Esophagus squamous epithelium (tissue), 4 donors: ENCODE data around the gene EHBP1.

ENCODE experiments used
- POLR2A ChIP-seq, 4 donors: fragments of 450-650 bp; IDR thresholded peaks; one replicate each; pipeline ENCODE4 v1.6.1; 2017; ENCODE audit warnings: antibody characterized with exemption in 4 of 4, mild to moderate bottlenecking in 4 of 4, moderate library complexity in 3 of 4
- TF ChIP-seq, protein P1 (sequence below), 6 experiments: fragments of 450-650 bp in 4 of 6; fragments of 200-600 bp in 2 of 6; sonication (generic) in 2 of 6; IDR thresholded peaks; one replicate each; pipeline ENCODE4 v1.5.1; 2016 to 2019; ENCODE audit warnings: antibody characterized with exemption in 6 of 6, mild to moderate bottlenecking in 4 of 6, moderate library complexity in 4 of 6

DNA sequence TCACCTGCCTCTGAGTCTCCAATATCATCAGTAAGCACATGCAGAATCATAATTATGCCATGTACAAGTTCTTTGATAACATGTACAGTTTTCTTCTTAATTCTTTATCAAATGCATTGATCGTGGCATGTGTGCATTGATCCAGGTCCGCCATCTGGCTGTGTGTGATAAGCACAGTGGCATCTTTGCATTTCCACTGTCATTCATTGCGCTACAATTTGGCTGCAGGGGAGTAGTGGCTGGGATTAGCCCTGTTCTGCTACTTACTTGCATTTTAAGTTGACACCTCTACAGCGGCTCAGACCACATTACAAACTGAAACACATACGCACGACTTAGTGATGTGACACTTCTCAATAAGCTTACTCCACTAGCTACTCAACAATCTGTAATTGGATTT, 261.5 kb downstream of the EHBP1 start:
- TF ChIP-seq, protein P1, sequence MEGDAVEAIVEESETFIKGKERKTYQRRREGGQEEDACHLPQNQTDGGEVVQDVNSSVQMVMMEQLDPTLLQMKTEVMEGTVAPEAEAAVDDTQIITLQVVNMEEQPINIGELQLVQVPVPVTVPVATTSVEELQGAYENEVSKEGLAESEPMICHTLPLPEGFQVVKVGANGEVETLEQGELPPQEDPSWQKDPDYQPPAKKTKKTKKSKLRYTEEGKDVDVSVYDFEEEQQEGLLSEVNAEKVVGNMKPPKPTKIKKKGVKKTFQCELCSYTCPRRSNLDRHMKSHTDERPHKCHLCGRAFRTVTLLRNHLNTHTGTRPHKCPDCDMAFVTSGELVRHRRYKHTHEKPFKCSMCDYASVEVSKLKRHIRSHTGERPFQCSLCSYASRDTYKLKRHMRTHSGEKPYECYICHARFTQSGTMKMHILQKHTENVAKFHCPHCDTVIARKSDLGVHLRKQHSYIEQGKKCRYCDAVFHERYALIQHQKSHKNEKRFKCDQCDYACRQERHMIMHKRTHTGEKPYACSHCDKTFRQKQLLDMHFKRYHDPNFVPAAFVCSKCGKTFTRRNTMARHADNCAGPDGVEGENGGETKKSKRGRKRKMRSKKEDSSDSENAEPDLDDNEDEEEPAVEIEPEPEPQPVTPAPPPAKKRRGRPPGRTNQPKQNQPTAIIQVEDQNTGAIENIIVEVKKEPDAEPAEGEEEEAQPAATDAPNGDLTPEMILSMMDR (IDR thresholded peaks at IDR 0.05): no peak
- no peak for TF ChIP-seq POLR2A (IDR thresholded peaks at IDR 0.05)
